ENCODE measurements around the gene DMXL1.

GRCh38 chr5:119292701-119293515 is 222.0 kb downstream of the DMXL1 start:
- TF ChIP-seq, protein P1, sequence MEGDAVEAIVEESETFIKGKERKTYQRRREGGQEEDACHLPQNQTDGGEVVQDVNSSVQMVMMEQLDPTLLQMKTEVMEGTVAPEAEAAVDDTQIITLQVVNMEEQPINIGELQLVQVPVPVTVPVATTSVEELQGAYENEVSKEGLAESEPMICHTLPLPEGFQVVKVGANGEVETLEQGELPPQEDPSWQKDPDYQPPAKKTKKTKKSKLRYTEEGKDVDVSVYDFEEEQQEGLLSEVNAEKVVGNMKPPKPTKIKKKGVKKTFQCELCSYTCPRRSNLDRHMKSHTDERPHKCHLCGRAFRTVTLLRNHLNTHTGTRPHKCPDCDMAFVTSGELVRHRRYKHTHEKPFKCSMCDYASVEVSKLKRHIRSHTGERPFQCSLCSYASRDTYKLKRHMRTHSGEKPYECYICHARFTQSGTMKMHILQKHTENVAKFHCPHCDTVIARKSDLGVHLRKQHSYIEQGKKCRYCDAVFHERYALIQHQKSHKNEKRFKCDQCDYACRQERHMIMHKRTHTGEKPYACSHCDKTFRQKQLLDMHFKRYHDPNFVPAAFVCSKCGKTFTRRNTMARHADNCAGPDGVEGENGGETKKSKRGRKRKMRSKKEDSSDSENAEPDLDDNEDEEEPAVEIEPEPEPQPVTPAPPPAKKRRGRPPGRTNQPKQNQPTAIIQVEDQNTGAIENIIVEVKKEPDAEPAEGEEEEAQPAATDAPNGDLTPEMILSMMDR (IDR thresholded peaks at IDR 0.05) = no peak
- TF ChIP-seq POLR2A (IDR thresholded peaks at IDR 0.05) = no peak

All from Peyer's patch (tissue), 4 donors.